H1 (cell line): ENCODE results near the gene TMEM168. TPM values are rescaled to one million over a fixed set of nuclear protein-coding genes. Genes with fewer than 3 reads are reported as not detected.

Experiments
- CTCF ChIA-PET: fragments of 300-600 bp; sonication (Branson Sonifier 250); formaldehyde crosslinking; loops from one replicate; lab custom pipeline; 2021; ENCODE audit not compliant: partially characterized antibody; lab: Charles Lee
- POLR2A ChIA-PET: fragments of 300-600 bp; sonication (Branson Sonifier 250); formaldehyde crosslinking; loops from one replicate; lab custom pipeline; 2021; ENCODE audit warnings: inconsistent platforms; ENCODE audit not compliant: partially characterized antibody; lab: Charles Lee
- DNase-seq, 2 experiments: peaks; one replicate each; pipeline versions ENCODE4 v3.0.0 to v3.0.0-alpha.2; 2010 to 2022; ENCODE audit warnings: low spot score in 2 of 2, low read depth in 1 of 2, mixed read lengths in 1 of 2
- FAIRE-seq: peaks from 2 replicates; lab custom pipeline; 2011; peaks lifted over from hg19 to GRCh38; lab: Jason Lieb, UNC
- H2AFZ ChIP-seq: 2 replicates; pipeline ENCODE4 v1.8.1; 2012; ENCODE audit warnings: low read length, inconsistent platforms
- H2AK5ac ChIP-seq: 2 replicates; pipeline ENCODE4 v1.6.1; 2013; ENCODE audit warnings: low read depth, low read length
- H2BK120ac ChIP-seq: replicated peaks from 2 replicates; pipeline ENCODE3; 2013; ENCODE audit warnings: low read depth, low read length, inconsistent platforms
- H2BK12ac ChIP-seq: 2 replicates; pipeline ENCODE4 v1.6.1; 2013; ENCODE audit warnings: low read depth, low read length
- H2BK15ac ChIP-seq: 2 replicates; pipeline ENCODE4 v1.6.1; 2013; ENCODE audit warnings: low read length
- H2BK20ac ChIP-seq: 2 replicates; pipeline ENCODE4 v1.6.1; 2013; ENCODE audit warnings: low read length
- H2BK5ac ChIP-seq: 2 replicates; pipeline ENCODE4 v1.6.1; 2013; ENCODE audit warnings: low read depth, low read length
- H3K14ac ChIP-seq: 2 replicates; pipeline ENCODE4 v1.6.1; 2013; ENCODE audit warnings: inconsistent platforms; ENCODE audit not compliant: insufficient read length
- H3K18ac ChIP-seq: 2 replicates; pipeline ENCODE4 v1.6.1; 2013; ENCODE audit warnings: low read length; ENCODE audit errors: extremely low read depth
- H3K23ac ChIP-seq: 2 replicates; pipeline ENCODE4 v1.6.1; 2013; ENCODE audit warnings: inconsistent platforms; ENCODE audit not compliant: insufficient read length
- H3K23me2 ChIP-seq: 2 replicates; pipeline ENCODE4 v1.6.1; 2013; ENCODE audit warnings: low read depth, low read length
- H3K27ac ChIP-seq: 2 replicates; pipeline ENCODE4 v1.6.1; 2011; ENCODE audit warnings: low read depth, low read length, inconsistent platforms
- H3K27me3 ChIP-seq, 4 experiments: replicated peaks in 1 of 4; 1 replicate in 1 of 4; 2 replicates in 3 of 4; pipeline versions ENCODE4 v1.6.1 to v1.8.1; 2011 to 2013; ENCODE audit warnings: low read length in 3 of 4, mild to moderate bottlenecking in 3 of 4, inconsistent platforms in 2 of 4, mixed read lengths in 2 of 4, moderate library complexity in 1 of 4; ENCODE audit not compliant: control insufficient read depth in 3 of 4, insufficient read depth in 3 of 4; ENCODE audit errors: extremely low read depth in 1 of 4
- H3K36me3 ChIP-seq, 4 experiments: 2 replicates each; pipeline versions ENCODE4 v1.6.1 to v1.8.1; 2011 to 2013; ENCODE audit warnings: mild to moderate bottlenecking in 4 of 4, low read length in 3 of 4, moderate library complexity in 2 of 4, control low read depth in 1 of 4, inconsistent platforms in 1 of 4; ENCODE audit not compliant: insufficient read depth in 4 of 4, control insufficient read depth in 2 of 4
- H3K4ac ChIP-seq: replicated peaks from 2 replicates; pipeline ENCODE3; 2013; ENCODE audit warnings: low read length, low read depth, mixed read lengths, inconsistent platforms; ENCODE audit not compliant: insufficient read length
- H3K4me1 ChIP-seq, 4 experiments: replicated peaks in 1 of 4; 1 replicate in 1 of 4; 2 replicates in 3 of 4; pipeline versions ENCODE4 v1.6.1 to v1.8.1; 2011 to 2013; ENCODE audit warnings: low read length in 3 of 4, inconsistent platforms in 2 of 4, mixed read lengths in 1 of 4; ENCODE audit not compliant: insufficient read depth in 4 of 4, control insufficient read depth in 3 of 4
- H3K4me2 ChIP-seq, 2 experiments: 2 replicates each; pipeline versions ENCODE4 v1.6.1 to v1.8.1; 2011 to 2013; ENCODE audit warnings: low read depth in 2 of 2, low read length in 2 of 2, control low read depth in 1 of 2, inconsistent platforms in 1 of 2, mild to moderate bottlenecking in 1 of 2; ENCODE audit not compliant: insufficient read depth in 1 of 2
- H3K4me3 ChIP-seq, 4 experiments: fragments of 200-600, 300-600 bp in 1 of 4; sonication (generic), shearing (Covaris generic), sonication (Bioruptor Twin) in 1 of 4; 2 replicates each; pipeline versions ENCODE4 v1.5.1 to v1.8.1; 2011 to 2016; ENCODE audit warnings: low read length in 4 of 4, low read depth in 3 of 4, control low read depth in 2 of 4, inconsistent platforms in 2 of 4, mild to moderate bottlenecking in 2 of 4, mixed read lengths in 1 of 4, moderate library complexity in 1 of 4; ENCODE audit not compliant: insufficient read depth in 2 of 4; ENCODE audit errors: extremely low read depth in 1 of 4
- H3K56ac ChIP-seq: replicated peaks from 2 replicates; pipeline ENCODE3; 2013; ENCODE audit warnings: low read depth, mild to moderate bottlenecking, mixed read lengths, low read length, inconsistent platforms; ENCODE audit not compliant: insufficient read length
- H3K79me1 ChIP-seq: 2 replicates; pipeline ENCODE4 v1.6.1; 2013; ENCODE audit warnings: low read depth, low read length, control low read depth
- H3K79me2 ChIP-seq, 2 experiments: 2 replicates each; pipeline versions ENCODE4 v1.6.1 to v1.8.1; 2012 to 2013; ENCODE audit warnings: low read length in 2 of 2, mild to moderate bottlenecking in 2 of 2, inconsistent platforms in 1 of 2; ENCODE audit not compliant: insufficient read depth in 2 of 2, control insufficient read depth in 1 of 2
- H3K9ac ChIP-seq, 4 experiments: replicated peaks in 1 of 4; 1 replicate in 1 of 4; 2 replicates in 3 of 4; pipeline versions ENCODE4 v1.6.1 to v1.8.1; 2011 to 2013; ENCODE audit warnings: low read depth in 3 of 4, low read length in 3 of 4, control low read depth in 2 of 4, mild to moderate bottlenecking in 2 of 4, moderate library complexity in 2 of 4, inconsistent platforms in 1 of 4; ENCODE audit errors: extremely low read depth in 1 of 4
- H3K9me3 ChIP-seq, 2 experiments: 2 replicates each; pipeline versions ENCODE4 v1.6.1 to v1.8.1; 2012 to 2013; ENCODE audit warnings: mild to moderate bottlenecking in 2 of 2, moderate library complexity in 2 of 2, control low read depth in 1 of 2, inconsistent platforms in 1 of 2, low read depth in 1 of 2, low read length in 1 of 2, mixed read lengths in 1 of 2; ENCODE audit not compliant: insufficient read depth in 2 of 2
- H4K20me1 ChIP-seq, 2 experiments: replicated peaks in 1 of 2; 2 replicates each; pipeline versions ENCODE3 to v1.8.1; 2011 to 2013; ENCODE audit warnings: inconsistent platforms in 2 of 2, low read length in 2 of 2, mild to moderate bottlenecking in 1 of 2; ENCODE audit not compliant: insufficient read depth in 2 of 2, control insufficient read depth in 1 of 2
- H4K5ac ChIP-seq: 2 replicates; pipeline ENCODE4 v1.6.1; 2013; ENCODE audit warnings: low read length, low read depth, mixed read lengths, inconsistent platforms; ENCODE audit not compliant: insufficient read length
- H4K8ac ChIP-seq: 2 replicates; pipeline ENCODE4 v1.8.0; 2013; ENCODE audit warnings: mild to moderate bottlenecking, moderate library complexity, low read length, inconsistent platforms; ENCODE audit not compliant: insufficient read depth; ENCODE audit errors: extremely low read depth
- H4K91ac ChIP-seq: replicated peaks from 2 replicates; pipeline ENCODE3; 2013; ENCODE audit warnings: low read length, mixed read lengths, inconsistent platforms; ENCODE audit not compliant: insufficient read length
- BACH1 ChIP-seq: IDR thresholded peaks from 2 replicates; pipeline ENCODE4 v1.6.1; 2012; ENCODE audit warnings: low read length, improper control_type of control experiment
- KDM1A ChIP-seq: fragments of 200-600, 300-600 bp; sonication (generic); IDR thresholded peaks from 2 replicates; pipeline ENCODE4 v1.7.1; 2016; ENCODE audit warnings: mild to moderate bottlenecking, low read length, borderline replicate concordance
- polyA plus RNA-seq, 7 experiments: library from polyadenylated mRNA; depleted of rRNA in 3 of 7; stranded (reverse) in 5 of 7; unstranded in 2 of 7; fragments of >200 nt in 5 of 7; fragments of 200-250 nt in 2 of 7; gene quantifications; 1 replicate in 5 of 7; 2 replicates in 1 of 7; 4 replicates in 1 of 7; pipeline versions ENCODE4 v1.2.1 to v1.2.3, GENCODE V29; 2011 to 2013; ENCODE audit warnings: missing spikeins in 2 of 7, mixed read lengths in 2 of 7
- total RNA-seq: library from RNA; stranded (reverse); fragmentation: NEBNext Ultra II Directional; extraction: Animal tissue kit (Norgen Biotek cat#: 25700); gene quantifications from 2 replicates; pipeline ENCODE4 v1.2.1, GENCODE V29; 2021

The TMEM168 gene
- total and polyA plus RNA-seq, 2 of the 8 experiments (the other 6 are each of a cell fraction or from before 2014, with no cell fraction given) = 8.9 to 11.1 TPM

DNA sequence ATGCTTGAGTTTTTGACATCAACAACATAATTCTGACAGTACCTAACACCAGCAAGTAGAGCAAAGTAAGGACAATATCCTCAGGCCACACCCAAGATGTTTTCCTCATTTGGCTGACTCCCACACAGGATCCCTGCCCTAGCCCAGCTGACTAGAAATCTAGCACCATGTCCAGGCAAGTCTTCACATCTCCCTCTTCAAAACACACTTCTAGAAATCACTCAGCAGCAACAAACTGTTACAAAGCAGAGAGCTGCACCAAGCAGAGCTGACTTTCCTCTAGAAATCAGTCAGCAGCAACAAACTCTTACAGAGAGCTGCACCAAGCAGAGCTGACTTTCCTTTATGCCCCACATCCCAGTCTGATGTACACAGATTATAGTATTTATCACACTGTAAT is 7.7 kb downstream of the TMEM168 start:
- H3K9ac ChIP-seq = no peak overlapping the region; a peak in 1 of 7 replicates
- H2BK20ac ChIP-seq = no peak overlapping the region
- no peak overlapping the region for H4K91ac ChIP-seq
- no peak overlapping the region for H3K4me2 ChIP-seq
- H3K14ac ChIP-seq = no peak overlapping the region
- H2AFZ ChIP-seq = no peak overlapping the region
- ChIA-PET CTCF (no interaction called here), POLR2A (interaction anchor here (0.8 to 1.9 kb wide), 2 partner anchors 7 to 12 kb away, joined by 3 to 5 read pairs; partner anchors contain the start of gene TMEM168)
- no peaks in the 10 kb centered on the region for H3K79me1 ChIP-seq
- no peaks in the 10 kb centered on the region for H4K20me1 ChIP-seq
- no peak overlapping the region for H2BK120ac ChIP-seq
- H3K18ac ChIP-seq = no peak overlapping the region
- H2BK5ac ChIP-seq = no peak overlapping the region
- no peak overlapping the region for H2AK5ac ChIP-seq
- H3K79me2 ChIP-seq = no peaks in the 10 kb centered on the region
- H3K27me3 ChIP-seq = no peaks in the 10 kb centered on the region
- H3K4me1 ChIP-seq = no peaks in the 10 kb centered on the region
- peaks cover 0 to 2% (median 0%) of the 10 kb centered on the region in 4 experiments; a peak in 1 of 8 replicates for H3K36me3 ChIP-seq
- H3K9me3 ChIP-seq = no peaks in the 10 kb centered on the region
- H3K27ac ChIP-seq = no peak overlapping the region
- H3K4ac ChIP-seq = no peak overlapping the region
- H2BK12ac ChIP-seq = no peak overlapping the region
- H2BK15ac ChIP-seq = no peak overlapping the region
- no peak overlapping the region for H3K23ac ChIP-seq
- H4K8ac ChIP-seq = no peak overlapping the region
- H3K4me3 ChIP-seq = no peak overlapping the region
- no peak overlapping the region for H3K56ac ChIP-seq
- H3K23me2 ChIP-seq = no peaks in the 10 kb centered on the region; the same call in 1 of the 2 replicates
- FAIRE-seq = no peak
- no peak overlapping the region for H4K5ac ChIP-seq
- no peak for DNase-seq
- no peak for TF ChIP-seq BACH1
- TF ChIP-seq KDM1A = no peak
